H1 (cell line): ENCODE results near the gene CENPO. TPM values are rescaled to one million over a fixed set of nuclear protein-coding genes. Genes with fewer than 3 reads are reported as not detected.

Experiments
- CTCF ChIA-PET: fragments of 300-600 bp; sonication (Branson Sonifier 250); formaldehyde crosslinking; loops from one replicate; lab custom pipeline; 2021; ENCODE audit not compliant: partially characterized antibody; lab: Charles Lee
- POLR2A ChIA-PET: fragments of 300-600 bp; sonication (Branson Sonifier 250); formaldehyde crosslinking; loops from one replicate; lab custom pipeline; 2021; ENCODE audit warnings: inconsistent platforms; ENCODE audit not compliant: partially characterized antibody; lab: Charles Lee
- DNase-seq, 2 experiments: peaks; one replicate each; pipeline versions ENCODE4 v3.0.0 to v3.0.0-alpha.2; 2010 to 2022; ENCODE audit warnings: low spot score in 2 of 2, low read depth in 1 of 2, mixed read lengths in 1 of 2
- FAIRE-seq: peaks from 2 replicates; lab custom pipeline; 2011; peaks lifted over from hg19 to GRCh38; lab: Jason Lieb, UNC
- H2AFZ ChIP-seq: 2 replicates; pipeline ENCODE4 v1.8.1; 2012; ENCODE audit warnings: low read length, inconsistent platforms
- H2AK5ac ChIP-seq: 2 replicates; pipeline ENCODE4 v1.6.1; 2013; ENCODE audit warnings: low read depth, low read length
- H2BK120ac ChIP-seq: replicated peaks from 2 replicates; pipeline ENCODE3; 2013; ENCODE audit warnings: low read depth, low read length, inconsistent platforms
- H2BK12ac ChIP-seq: 2 replicates; pipeline ENCODE4 v1.6.1; 2013; ENCODE audit warnings: low read depth, low read length
- H2BK15ac ChIP-seq: 2 replicates; pipeline ENCODE4 v1.6.1; 2013; ENCODE audit warnings: low read length
- H2BK20ac ChIP-seq: 2 replicates; pipeline ENCODE4 v1.6.1; 2013; ENCODE audit warnings: low read length
- H2BK5ac ChIP-seq: 2 replicates; pipeline ENCODE4 v1.6.1; 2013; ENCODE audit warnings: low read depth, low read length
- H3K14ac ChIP-seq: 2 replicates; pipeline ENCODE4 v1.6.1; 2013; ENCODE audit warnings: inconsistent platforms; ENCODE audit not compliant: insufficient read length
- H3K18ac ChIP-seq: 2 replicates; pipeline ENCODE4 v1.6.1; 2013; ENCODE audit warnings: low read length; ENCODE audit errors: extremely low read depth
- H3K23ac ChIP-seq: 2 replicates; pipeline ENCODE4 v1.6.1; 2013; ENCODE audit warnings: inconsistent platforms; ENCODE audit not compliant: insufficient read length
- H3K23me2 ChIP-seq: 2 replicates; pipeline ENCODE4 v1.6.1; 2013; ENCODE audit warnings: low read depth, low read length
- H3K27ac ChIP-seq: 2 replicates; pipeline ENCODE4 v1.6.1; 2011; ENCODE audit warnings: low read depth, low read length, inconsistent platforms
- H3K27me3 ChIP-seq, 4 experiments: replicated peaks in 1 of 4; 1 replicate in 1 of 4; 2 replicates in 3 of 4; pipeline versions ENCODE4 v1.6.1 to v1.8.1; 2011 to 2013; ENCODE audit warnings: low read length in 3 of 4, mild to moderate bottlenecking in 3 of 4, inconsistent platforms in 2 of 4, mixed read lengths in 2 of 4, moderate library complexity in 1 of 4; ENCODE audit not compliant: control insufficient read depth in 3 of 4, insufficient read depth in 3 of 4; ENCODE audit errors: extremely low read depth in 1 of 4
- H3K36me3 ChIP-seq, 4 experiments: 2 replicates each; pipeline versions ENCODE4 v1.6.1 to v1.8.1; 2011 to 2013; ENCODE audit warnings: mild to moderate bottlenecking in 4 of 4, low read length in 3 of 4, moderate library complexity in 2 of 4, control low read depth in 1 of 4, inconsistent platforms in 1 of 4; ENCODE audit not compliant: insufficient read depth in 4 of 4, control insufficient read depth in 2 of 4
- H3K4ac ChIP-seq: replicated peaks from 2 replicates; pipeline ENCODE3; 2013; ENCODE audit warnings: low read length, low read depth, mixed read lengths, inconsistent platforms; ENCODE audit not compliant: insufficient read length
- H3K4me1 ChIP-seq, 4 experiments: replicated peaks in 1 of 4; 1 replicate in 1 of 4; 2 replicates in 3 of 4; pipeline versions ENCODE4 v1.6.1 to v1.8.1; 2011 to 2013; ENCODE audit warnings: low read length in 3 of 4, inconsistent platforms in 2 of 4, mixed read lengths in 1 of 4; ENCODE audit not compliant: insufficient read depth in 4 of 4, control insufficient read depth in 3 of 4
- H3K4me2 ChIP-seq, 2 experiments: 2 replicates each; pipeline versions ENCODE4 v1.6.1 to v1.8.1; 2011 to 2013; ENCODE audit warnings: low read depth in 2 of 2, low read length in 2 of 2, control low read depth in 1 of 2, inconsistent platforms in 1 of 2, mild to moderate bottlenecking in 1 of 2; ENCODE audit not compliant: insufficient read depth in 1 of 2
- H3K4me3 ChIP-seq, 4 experiments: fragments of 200-600, 300-600 bp in 1 of 4; sonication (generic), shearing (Covaris generic), sonication (Bioruptor Twin) in 1 of 4; 2 replicates each; pipeline versions ENCODE4 v1.5.1 to v1.8.1; 2011 to 2016; ENCODE audit warnings: low read length in 4 of 4, low read depth in 3 of 4, control low read depth in 2 of 4, inconsistent platforms in 2 of 4, mild to moderate bottlenecking in 2 of 4, mixed read lengths in 1 of 4, moderate library complexity in 1 of 4; ENCODE audit not compliant: insufficient read depth in 2 of 4; ENCODE audit errors: extremely low read depth in 1 of 4
- H3K56ac ChIP-seq: replicated peaks from 2 replicates; pipeline ENCODE3; 2013; ENCODE audit warnings: low read depth, mild to moderate bottlenecking, mixed read lengths, low read length, inconsistent platforms; ENCODE audit not compliant: insufficient read length
- H3K79me1 ChIP-seq: 2 replicates; pipeline ENCODE4 v1.6.1; 2013; ENCODE audit warnings: low read depth, low read length, control low read depth
- H3K79me2 ChIP-seq, 2 experiments: 2 replicates each; pipeline versions ENCODE4 v1.6.1 to v1.8.1; 2012 to 2013; ENCODE audit warnings: low read length in 2 of 2, mild to moderate bottlenecking in 2 of 2, inconsistent platforms in 1 of 2; ENCODE audit not compliant: insufficient read depth in 2 of 2, control insufficient read depth in 1 of 2
- H3K9ac ChIP-seq, 4 experiments: replicated peaks in 1 of 4; 1 replicate in 1 of 4; 2 replicates in 3 of 4; pipeline versions ENCODE4 v1.6.1 to v1.8.1; 2011 to 2013; ENCODE audit warnings: low read depth in 3 of 4, low read length in 3 of 4, control low read depth in 2 of 4, mild to moderate bottlenecking in 2 of 4, moderate library complexity in 2 of 4, inconsistent platforms in 1 of 4; ENCODE audit errors: extremely low read depth in 1 of 4
- H3K9me3 ChIP-seq, 2 experiments: 2 replicates each; pipeline versions ENCODE4 v1.6.1 to v1.8.1; 2012 to 2013; ENCODE audit warnings: mild to moderate bottlenecking in 2 of 2, moderate library complexity in 2 of 2, control low read depth in 1 of 2, inconsistent platforms in 1 of 2, low read depth in 1 of 2, low read length in 1 of 2, mixed read lengths in 1 of 2; ENCODE audit not compliant: insufficient read depth in 2 of 2
- H4K20me1 ChIP-seq, 2 experiments: replicated peaks in 1 of 2; 2 replicates each; pipeline versions ENCODE3 to v1.8.1; 2011 to 2013; ENCODE audit warnings: inconsistent platforms in 2 of 2, low read length in 2 of 2, mild to moderate bottlenecking in 1 of 2; ENCODE audit not compliant: insufficient read depth in 2 of 2, control insufficient read depth in 1 of 2
- H4K5ac ChIP-seq: 2 replicates; pipeline ENCODE4 v1.6.1; 2013; ENCODE audit warnings: low read length, low read depth, mixed read lengths, inconsistent platforms; ENCODE audit not compliant: insufficient read length
- H4K8ac ChIP-seq: 2 replicates; pipeline ENCODE4 v1.8.0; 2013; ENCODE audit warnings: mild to moderate bottlenecking, moderate library complexity, low read length, inconsistent platforms; ENCODE audit not compliant: insufficient read depth; ENCODE audit errors: extremely low read depth
- H4K91ac ChIP-seq: replicated peaks from 2 replicates; pipeline ENCODE3; 2013; ENCODE audit warnings: low read length, mixed read lengths, inconsistent platforms; ENCODE audit not compliant: insufficient read length
- TEAD4 ChIP-seq: IDR thresholded peaks from 2 replicates; pipeline ENCODE4 v1.6.1; 2012; ENCODE audit warnings: low read depth, low read length, inconsistent platforms, mixed read lengths
- WGBS, 2 experiments: shearing (Covaris generic) in 1 of 2; methylation state at CpG; one replicate each; pipeline versions ENCODE4 v1.1.6 to v1.1.7; 2013 to 2015; ENCODE audit warnings: low lambda C conversion rate in 2 of 2, mixed read lengths in 2 of 2, inconsistent platforms in 1 of 2, low coverage in 1 of 2, missing lambda C conversion rate in 1 of 2; ENCODE audit not compliant: insufficient replicate concordance in 2 of 2, insufficient coverage in 1 of 2, insufficient read length in 1 of 2; ENCODE audit errors: extremely low coverage in 1 of 2, missing lambda C conversion rate in 1 of 2; 5-methylcytosine and 5-hydroxymethylcytosine counted together
- polyA plus RNA-seq, 7 experiments: library from polyadenylated mRNA; depleted of rRNA in 3 of 7; stranded (reverse) in 5 of 7; unstranded in 2 of 7; fragments of >200 nt in 5 of 7; fragments of 200-250 nt in 2 of 7; gene quantifications; 1 replicate in 5 of 7; 2 replicates in 1 of 7; 4 replicates in 1 of 7; pipeline versions ENCODE4 v1.2.1 to v1.2.3, GENCODE V29; 2011 to 2013; ENCODE audit warnings: missing spikeins in 2 of 7, mixed read lengths in 2 of 7
- total RNA-seq: library from RNA; stranded (reverse); fragmentation: NEBNext Ultra II Directional; extraction: Animal tissue kit (Norgen Biotek cat#: 25700); gene quantifications from 2 replicates; pipeline ENCODE4 v1.2.1, GENCODE V29; 2021

CENPO gene
- total and polyA plus RNA-seq, 2 of the 8 experiments (the other 6 are each of a cell fraction or from before 2014, with no cell fraction given), result 34.4 to 46.3 TPM

GRCh38 chr2:24747299-24747698 lies 45.9 kb upstream of the CENPO start:
- Histone ChIP-seq H2BK20ac (no peak overlapping the region), H3K23ac (no peak overlapping the region), H3K4me3 (no peak overlapping the region), H3K14ac (no peak overlapping the region), H3K4ac (no peak overlapping the region), H2AK5ac (no peak overlapping the region), H2BK15ac (no peak overlapping the region), H3K9ac (no peak overlapping the region), H3K23me2 (peaks cover 2% of the 10 kb centered on the region; the same call in 1 of the 2 replicates), H3K79me1 (no peaks in the 10 kb centered on the region), H4K20me1 (no peaks in the 10 kb centered on the region), H2BK12ac (no peak overlapping the region), H3K4me2 (no peak overlapping the region), H4K8ac (no peak overlapping the region), H3K27me3 (no peaks in the 10 kb centered on the region), H2AFZ (no peak overlapping the region), H3K27ac (no peak overlapping the region), H3K36me3 (no peaks in the 10 kb centered on the region), H3K9me3 (no peaks in the 10 kb centered on the region), H3K4me1 (no peaks in the 10 kb centered on the region), H3K18ac (no peak overlapping the region), H2BK5ac (no peak overlapping the region), H3K79me2 (no peaks in the 10 kb centered on the region), H2BK120ac (no peak overlapping the region), H4K91ac (no peak overlapping the region), H3K56ac (no peak overlapping the region), H4K5ac (no peak overlapping the region)
- ChIA-PET CTCF (interaction anchor here (0.7 to 0.9 kb wide), 2 partner anchors 15 to 27 kb away, joined by 3 read pairs; no protein-coding TSS in a partner anchor), POLR2A (no interaction called here)
- 90% methylated on average over 3 of the region's 3 CpGs; no CpG with 5 or more reads in 1 of the 2 experiments for WGBS, 2 experiments
- FAIRE-seq (no peak), DNase-seq (no peak)
- TF ChIP-seq TEAD4, result no peak
